Retinal pigment epithelial cell (primary cell): Measurements from ENCODE around the gene EDIL3.
"Not testable (repeated sequence)": the region's sequence is repeated elsewhere in the genome, so short reads cannot be mapped to it uniquely, and the experiment has no call there.

Experiments
- DNase-seq: peaks from one replicate; pipeline ENCODE4 v3.0.0-alpha.2; 2010; ENCODE audit warnings: low read depth
- H3K4me3 ChIP-seq: 2 replicates; pipeline ENCODE4 v1.5.1; 2011; ENCODE audit warnings: mild to moderate bottlenecking, low read length, control low read depth, moderate library complexity
- CTCF ChIP-seq: conservative IDR thresholded peaks from 2 replicates; pipeline ENCODE4 v1.5.1; 2011; ENCODE audit warnings: low read depth, low read length, control low read depth, inconsistent platforms

Gene EDIL3

DNA sequence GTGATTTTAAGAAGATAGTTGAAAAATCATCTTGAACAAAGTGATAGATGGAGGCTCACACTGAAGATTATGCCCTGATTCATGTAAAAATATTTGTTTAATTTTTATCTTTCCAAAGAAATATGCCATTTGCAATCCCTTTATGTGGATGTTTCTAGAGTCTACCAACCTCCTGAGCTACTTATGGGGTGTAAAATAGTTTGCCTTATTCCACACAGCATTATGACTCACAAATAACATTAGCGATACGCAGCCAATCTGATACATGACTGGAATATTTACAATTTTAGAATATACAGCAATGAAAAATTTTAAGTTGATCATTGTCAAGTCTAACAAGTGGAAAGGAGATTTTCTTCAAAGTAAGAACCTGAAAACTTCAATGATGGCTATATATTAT is 327.5 kb downstream of the EDIL3 start:
- TF ChIP-seq CTCF, result no peak
- no peak for DNase-seq
- H3K4me3 ChIP-seq, result no peak overlapping the region

DNA sequence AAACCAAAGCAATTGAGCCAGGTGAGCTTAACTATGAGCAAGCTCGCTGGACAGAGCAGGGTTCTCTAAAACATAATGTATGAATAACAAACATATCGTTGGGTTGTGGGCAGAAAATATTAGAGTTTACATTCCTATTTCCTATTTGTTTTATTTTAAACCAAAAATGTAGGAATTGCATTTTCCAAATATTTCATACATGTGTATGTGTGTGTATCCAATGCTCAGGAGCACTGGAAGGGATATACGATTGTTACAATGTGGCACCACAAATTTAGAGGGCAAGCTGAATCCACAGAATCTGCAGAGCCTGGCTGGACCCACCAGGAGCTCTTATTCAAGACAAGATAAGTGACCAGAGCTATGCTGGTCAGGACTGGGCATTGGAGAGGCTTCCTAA is 338.7 kb downstream of the EDIL3 start:
- DNase-seq, result no peak
- TF ChIP-seq CTCF, result no peak
- H3K4me3 ChIP-seq, result no peak overlapping the region

- no peak for TF ChIP-seq CTCF
- H3K4me3 ChIP-seq, result no peak overlapping the region
- no peak for DNase-seq
Observed at GRCh38 chr5:84036842-84037241, 347.8 kb downstream of the EDIL3 start.

- no peak for DNase-seq
- H3K4me3 ChIP-seq, result no peak overlapping the region
- TF ChIP-seq CTCF, result no peak
Observed at GRCh38 chr5:84032324-84032723, 352.4 kb downstream of the EDIL3 start.

GRCh38 chr5:84028093-84028492 is 356.6 kb downstream of the EDIL3 start:
- no peak overlapping the region for H3K4me3 ChIP-seq
- DNase-seq, result no peak
- TF ChIP-seq CTCF, result no peak

DNA sequence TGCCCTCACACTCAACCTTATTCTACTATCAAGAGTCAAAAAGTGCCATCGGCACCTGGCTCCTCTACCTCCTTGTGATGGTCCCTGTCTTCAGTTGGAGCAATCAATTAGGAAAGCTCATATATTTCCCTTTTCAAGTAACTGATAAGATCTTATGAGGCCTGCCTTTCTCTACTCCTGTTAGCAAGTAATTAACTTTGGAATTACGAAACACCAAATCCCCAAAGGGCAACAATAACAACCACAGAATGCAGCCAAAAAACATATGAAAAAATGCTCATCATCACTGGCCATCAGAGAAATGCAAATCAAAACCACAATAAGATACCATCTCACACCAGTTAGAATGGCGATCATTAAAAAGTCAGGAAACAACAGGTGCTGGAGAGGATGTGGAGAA is 366.2 kb downstream of the EDIL3 start:
- not testable (repeated sequence) for H3K4me3 ChIP-seq, DNase-seq

GRCh38 chr5:84017523-84018172 is 367.0 kb downstream of the EDIL3 start:
- no peak for DNase-seq
- H3K4me3 ChIP-seq, result no peak overlapping the region
- no peak for TF ChIP-seq CTCF

- TF ChIP-seq CTCF, result no peak
- no peak for DNase-seq
- no peak overlapping the region for H3K4me3 ChIP-seq
Observed at GRCh38 chr5:84016085-84016484, 368.6 kb downstream of the EDIL3 start.
